NCI-H128 (cell line): ENCODE results near the gene PTPN2.
"Not testable (repeated sequence)": the region's sequence is repeated elsewhere in the genome, so short reads cannot be mapped to it uniquely, and the experiment has no call there.

Source experiments
- DNase-seq: peaks from one replicate; lab custom pipeline; 2025; ENCODE audit not compliant: unreplicated experiment; lab: John Stamatoyannopoulos, UW

PTPN2 gene

GRCh38 chr18:12776821-12777471 lies 107.1 kb downstream of the PTPN2 start:
- DNase-seq, result no peak

DNA sequence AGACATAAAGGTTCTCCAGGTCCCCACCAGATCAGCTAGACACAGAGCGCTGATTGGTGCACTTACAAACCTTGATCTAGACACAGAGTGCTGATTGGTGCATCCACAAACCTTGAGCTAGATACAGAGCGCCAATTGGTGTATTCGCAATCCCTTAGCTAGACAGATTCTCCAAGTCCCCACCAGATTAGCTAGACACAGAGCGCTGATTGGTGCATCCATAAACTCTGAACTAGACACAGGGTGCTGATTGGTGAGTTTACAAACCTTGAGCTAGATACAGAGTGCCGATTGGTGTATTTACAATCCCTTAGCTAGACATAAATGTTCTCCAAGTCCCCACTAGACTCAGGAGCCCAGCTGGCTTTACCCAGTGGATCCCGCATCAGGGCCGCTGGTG lies 107.6 kb downstream of the PTPN2 start:
- not testable (repeated sequence) for DNase-seq

DNA sequence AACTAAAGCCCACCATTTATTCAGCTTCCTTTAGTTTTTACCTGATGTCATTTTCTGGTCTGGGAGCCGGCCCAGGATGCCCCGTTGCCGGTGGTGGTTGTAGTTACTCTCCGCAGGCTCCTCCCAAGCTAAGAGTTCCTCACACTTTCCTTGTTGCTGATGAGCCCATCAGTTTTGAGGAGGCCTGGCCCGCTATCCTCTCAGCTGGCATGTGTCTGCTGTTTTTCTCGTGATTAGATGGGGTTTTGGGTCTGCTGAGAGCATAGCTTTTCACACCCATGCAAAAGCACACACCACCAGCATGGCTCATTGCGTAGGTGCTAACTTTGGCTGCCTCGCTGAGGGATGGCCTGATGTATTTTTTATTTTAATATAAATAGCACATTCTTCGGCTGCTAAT lies 109.1 kb downstream of the PTPN2 start:
- DNase-seq, result no peak

DNA sequence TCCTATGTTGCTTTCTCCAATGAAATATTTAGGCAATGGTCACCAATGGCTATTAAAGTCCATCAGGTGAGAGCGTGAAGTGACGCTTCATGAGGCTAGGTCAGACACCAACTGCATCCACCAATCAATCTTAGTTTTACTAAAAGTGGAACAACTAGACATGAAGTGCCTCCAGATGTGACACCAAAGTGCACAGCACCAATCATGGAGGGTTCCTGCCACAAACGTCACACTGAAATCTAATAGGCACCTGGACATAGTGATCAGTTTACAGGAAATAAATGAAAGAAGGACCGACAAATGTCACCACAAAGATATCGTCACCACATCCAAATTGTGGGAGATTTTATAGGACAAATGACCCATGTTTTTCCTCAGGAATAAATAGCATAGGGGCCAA lies 110.7 kb downstream of the PTPN2 start:
- DNase-seq, result no peak

GRCh38 chr18:12772111-12772510 lies 111.9 kb downstream of the PTPN2 start:
- no peak for DNase-seq

- DNase-seq, result no peak
Observed at GRCh38 chr18:12770469-12771219, 113.4 kb downstream of the PTPN2 start.

- no peak for DNase-seq
Observed at GRCh38 chr18:12769644-12770440, 114.2 kb downstream of the PTPN2 start.

GRCh38 chr18:12769136-12769535 lies 114.9 kb downstream of the PTPN2 start:
- no peak for DNase-seq

GRCh38 chr18:12768625-12769024 lies 115.4 kb downstream of the PTPN2 start:
- no peak for DNase-seq

GRCh38 chr18:12767580-12768155 lies 116.4 kb downstream of the PTPN2 start:
- DNase-seq, result no peak

DNA sequence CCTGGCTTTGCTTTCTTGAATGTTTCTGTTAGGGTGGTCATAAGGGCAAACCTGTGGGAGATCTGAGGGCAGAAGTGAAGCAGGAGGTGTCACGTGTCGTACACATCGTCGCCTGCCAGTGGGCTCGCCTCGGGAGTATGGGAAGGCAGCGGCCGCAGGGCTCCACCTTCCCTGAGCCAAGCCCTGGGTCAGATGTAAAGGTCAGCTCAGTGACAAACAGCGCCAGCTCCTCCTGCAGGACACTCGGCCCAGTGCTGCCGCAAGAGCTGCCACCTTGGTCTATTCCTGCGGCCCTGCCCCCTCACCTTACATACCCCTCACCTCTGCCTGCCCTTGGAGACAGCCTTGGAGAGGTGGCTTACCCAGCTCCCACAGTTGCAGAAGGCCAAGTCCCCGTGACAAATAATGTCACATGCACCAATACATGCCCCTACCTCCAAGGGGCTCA lies 117.0 kb downstream of the PTPN2 start:
- no peak for DNase-seq

GRCh38 chr18:12765586-12765985 lies 118.5 kb downstream of the PTPN2 start:
- no peak for DNase-seq

DNA sequence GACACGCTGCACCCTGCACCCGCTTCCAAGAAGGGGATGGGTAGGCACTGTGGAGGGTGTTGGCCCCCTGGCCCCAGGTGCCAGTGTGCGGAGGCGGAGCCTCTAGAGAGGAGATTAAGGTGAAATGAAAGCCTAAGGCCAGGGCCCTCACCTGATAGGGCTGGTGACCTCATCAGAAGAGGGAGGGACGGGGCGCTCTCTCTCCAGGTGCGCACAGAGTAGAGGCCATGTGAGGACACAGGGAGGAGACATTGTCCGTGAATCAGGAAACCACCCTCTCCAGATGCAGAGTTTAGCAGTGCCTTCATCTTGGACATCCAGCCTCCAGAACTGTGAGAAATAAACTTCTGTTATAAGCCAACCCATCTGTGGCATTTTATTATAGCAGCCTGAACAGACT lies 118.9 kb downstream of the PTPN2 start:
- no peak for DNase-seq

DNA sequence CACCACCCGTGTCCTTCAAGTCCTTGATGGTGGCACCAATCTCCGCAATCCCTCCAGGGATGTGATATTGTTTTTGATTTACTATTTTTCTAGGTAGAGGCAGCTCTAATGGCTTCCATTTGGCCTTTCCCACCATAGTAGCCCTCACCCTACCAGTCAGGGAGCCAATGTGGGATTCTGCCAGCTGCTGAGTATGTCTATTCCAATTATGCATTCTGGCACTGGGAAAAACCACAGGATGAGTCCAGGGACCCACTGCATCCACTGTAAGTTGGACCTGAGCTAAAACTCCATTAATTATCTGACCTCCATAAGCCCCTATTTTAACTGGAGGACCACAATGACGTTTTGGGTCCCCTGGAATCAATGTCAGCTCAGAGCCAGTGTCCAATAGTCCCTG lies 125.5 kb downstream of the PTPN2 start:
- not testable (repeated sequence) for DNase-seq

DNA sequence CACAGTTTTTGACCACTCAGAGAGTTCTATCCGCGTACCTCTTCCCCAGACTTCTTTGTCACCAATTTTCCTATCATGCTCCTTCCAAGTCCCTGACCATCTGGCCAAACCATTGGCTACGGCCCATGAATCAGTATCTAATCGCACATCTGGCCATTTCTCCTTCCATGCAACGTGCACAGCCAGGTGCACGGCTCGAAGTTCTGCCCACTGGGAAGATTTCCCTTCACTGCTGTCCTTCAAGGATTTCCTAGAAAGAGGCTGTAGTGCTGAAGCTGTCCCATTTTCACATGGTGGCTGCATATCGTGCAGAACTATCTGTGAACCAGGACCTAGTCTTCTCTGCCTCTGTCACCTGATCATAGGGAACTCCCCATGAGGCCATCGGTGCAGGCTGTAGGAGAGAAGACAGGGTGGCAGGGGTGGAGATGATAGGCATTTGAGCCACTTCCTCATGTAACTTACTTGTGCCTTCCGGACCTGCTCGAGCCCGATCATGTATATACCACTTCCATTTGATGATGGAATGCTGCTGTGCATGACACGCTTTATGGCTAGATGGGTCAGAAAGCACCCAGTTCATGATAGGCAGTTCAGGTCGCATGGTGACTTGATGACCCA lies 127.3 kb downstream of the PTPN2 start:
- not testable (repeated sequence) for DNase-seq

DNA sequence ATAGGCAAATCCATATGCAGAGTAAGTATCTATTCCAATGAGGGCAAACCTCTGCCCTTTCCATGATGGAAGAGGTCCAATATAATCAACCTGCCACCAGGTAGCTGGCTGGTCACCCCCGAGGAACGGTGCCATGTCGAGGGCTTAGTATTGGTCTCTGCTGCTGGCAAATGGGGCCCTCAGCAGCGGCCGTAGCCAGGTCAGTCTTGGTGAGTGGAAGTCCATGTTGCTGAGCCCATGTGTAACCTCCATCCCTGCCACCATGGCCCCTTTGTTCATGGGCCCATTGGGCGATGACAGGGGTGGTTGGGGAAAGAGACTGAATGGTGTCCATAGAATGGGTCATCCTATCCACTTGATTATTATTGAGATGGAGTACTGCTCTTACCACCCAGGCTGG lies 128.4 kb downstream of the PTPN2 start:
- DNase-seq, result not testable (repeated sequence)

DNA sequence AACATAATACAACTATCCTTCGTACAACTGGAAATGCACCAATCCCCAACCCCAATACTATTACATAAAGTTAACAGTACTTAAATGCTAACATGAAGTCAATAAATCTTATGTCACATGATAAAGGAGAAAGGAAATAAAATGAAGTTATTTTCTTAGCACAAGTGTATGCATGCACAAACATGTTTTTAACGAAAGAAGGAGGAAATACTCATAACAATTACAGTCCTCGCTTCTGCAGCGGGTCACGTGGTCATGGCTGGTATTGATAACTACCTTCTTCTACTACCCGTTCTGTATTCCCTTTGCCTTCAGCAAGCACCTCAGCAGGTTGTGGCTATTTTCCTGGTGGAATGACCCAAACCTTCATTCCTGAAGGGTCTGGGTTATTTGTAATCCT lies 129.5 kb downstream of the PTPN2 start:
- no peak for DNase-seq

GRCh38 chr18:12751891-12752290 lies 132.1 kb downstream of the PTPN2 start:
- DNase-seq, result no peak

- DNase-seq, result no peak
Observed at GRCh38 chr18:12751503-12751884, 132.5 kb downstream of the PTPN2 start.

- DNase-seq, result no peak
Observed at GRCh38 chr18:12750715-12751502, 133.1 kb downstream of the PTPN2 start.
